AG08395 (cell line): ENCODE measurements around the gene TBCA.
"Not testable (repeated sequence)": the region's sequence is repeated elsewhere in the genome, so short reads cannot be mapped to it uniquely, and the experiment has no call there.

Experiments
- DNase-seq: peaks from one replicate; pipeline ENCODE4 v3.0.0; 2012; ENCODE audit warnings: mixed read lengths, low spot score

TBCA gene

DNA sequence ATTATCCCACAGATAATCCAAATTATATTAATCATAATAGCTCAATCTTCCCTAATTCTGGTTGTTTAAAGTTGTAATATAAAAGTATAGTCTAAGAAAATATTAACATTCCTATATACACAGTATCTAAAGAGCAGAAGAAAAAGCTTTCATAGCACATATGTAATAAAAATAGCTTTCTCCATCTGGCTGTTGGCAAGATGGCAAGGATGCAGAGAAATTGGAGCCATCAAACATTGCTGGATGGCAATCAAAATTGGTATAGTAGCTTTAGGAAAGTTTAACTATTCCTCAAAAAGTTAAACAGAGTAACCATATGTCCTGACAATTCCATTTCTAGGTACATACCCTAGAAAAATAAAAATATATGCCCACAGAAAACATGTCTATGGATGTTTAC is 66.8 kb downstream of the TBCA start:
- no peak for DNase-seq

DNA sequence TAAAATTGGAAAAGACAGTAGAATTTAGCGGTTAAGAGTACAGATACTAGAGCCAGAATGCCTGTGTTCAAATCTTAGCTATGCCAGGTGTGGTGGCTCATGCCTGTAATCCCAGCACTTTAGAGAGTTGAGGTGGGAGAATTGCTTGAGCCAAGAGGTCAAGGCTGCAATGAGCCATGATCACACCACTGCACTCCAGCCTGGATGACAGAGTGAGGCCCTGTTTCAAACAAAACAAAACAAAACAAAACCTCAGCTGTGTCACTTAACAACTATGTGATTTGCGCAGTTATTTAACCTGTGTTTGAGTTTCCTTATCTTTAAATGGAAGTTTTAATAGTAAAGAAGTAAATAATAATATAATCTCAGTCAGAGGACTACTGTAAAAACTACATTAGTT is 68.3 kb downstream of the TBCA start:
- no peak for DNase-seq

DNA sequence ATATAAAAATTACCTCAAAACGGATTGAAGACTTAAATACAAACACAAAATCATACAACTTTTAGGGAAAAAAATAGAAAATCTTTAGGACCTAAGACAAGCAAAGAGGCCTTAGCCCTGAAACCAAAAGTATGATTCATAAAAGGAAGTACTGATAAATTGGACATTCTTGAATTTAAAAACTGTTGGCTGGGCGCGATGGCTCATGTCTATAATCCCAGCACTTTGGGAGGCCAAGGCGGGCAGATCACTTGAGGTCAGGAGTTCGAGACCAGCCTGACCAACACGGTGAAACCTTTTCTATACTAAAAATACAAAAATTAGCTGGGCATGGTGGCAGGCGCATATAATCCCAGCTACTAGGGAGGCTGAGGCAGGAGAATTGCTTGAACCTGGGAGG is 76.6 kb downstream of the TBCA start:
- not testable (repeated sequence) for DNase-seq

DNA sequence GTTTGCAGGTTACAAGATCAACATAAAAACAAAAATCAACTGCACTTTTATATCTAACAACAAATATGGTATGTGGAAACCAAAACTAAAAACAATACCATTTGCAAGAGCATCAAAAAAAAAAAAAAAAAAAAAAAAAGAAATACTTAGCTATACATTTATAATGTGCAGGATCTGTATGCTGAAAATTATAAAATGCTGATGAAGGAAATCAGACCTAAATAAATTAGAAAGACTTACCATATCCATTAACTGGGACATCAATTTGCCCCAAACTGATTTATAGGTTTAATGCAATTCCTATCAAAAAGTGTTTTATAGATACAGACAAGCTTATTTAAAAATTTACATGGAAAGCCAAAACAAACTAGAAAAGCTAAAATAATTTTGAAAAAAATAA is 77.2 kb downstream of the TBCA start:
- DNase-seq, result no peak

- no peak for DNase-seq
These were observed 78.4 kb downstream of the TBCA start for GRCh38 chr5:77697692-77698091.

- DNase-seq, result no peak
These were observed 80.0 kb downstream of the TBCA start for GRCh38 chr5:77696120-77696519.

GRCh38 chr5:77693913-77694312 is 82.2 kb downstream of the TBCA start:
- no peak for DNase-seq

DNA sequence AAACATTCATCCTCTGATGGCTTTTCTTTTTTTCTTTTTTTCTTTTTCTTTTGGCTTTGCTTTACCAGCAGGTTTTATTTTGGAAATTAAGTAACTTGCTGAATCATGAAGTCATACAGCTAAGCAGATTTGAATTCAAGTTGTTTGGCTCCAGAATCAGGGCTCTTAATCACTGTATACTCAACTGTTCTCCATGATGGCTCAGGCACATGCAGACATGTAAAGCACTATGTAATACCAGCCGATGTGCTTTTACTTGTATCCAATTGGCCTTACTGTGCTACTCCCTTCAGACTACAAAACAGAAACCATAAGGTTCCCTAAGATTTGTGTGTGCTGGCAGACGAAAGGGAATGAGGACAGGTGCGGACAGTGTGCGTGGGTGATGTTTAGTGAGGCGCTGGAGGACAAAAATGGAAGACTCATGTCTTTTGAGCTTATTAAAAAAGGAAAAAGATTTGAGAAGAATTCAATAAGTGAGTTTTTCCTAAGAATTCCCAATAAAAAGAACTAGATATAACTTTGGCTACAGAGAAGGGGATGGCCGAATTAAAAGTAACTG is 92.9 kb downstream of the TBCA start:
- no peak for DNase-seq

DNA sequence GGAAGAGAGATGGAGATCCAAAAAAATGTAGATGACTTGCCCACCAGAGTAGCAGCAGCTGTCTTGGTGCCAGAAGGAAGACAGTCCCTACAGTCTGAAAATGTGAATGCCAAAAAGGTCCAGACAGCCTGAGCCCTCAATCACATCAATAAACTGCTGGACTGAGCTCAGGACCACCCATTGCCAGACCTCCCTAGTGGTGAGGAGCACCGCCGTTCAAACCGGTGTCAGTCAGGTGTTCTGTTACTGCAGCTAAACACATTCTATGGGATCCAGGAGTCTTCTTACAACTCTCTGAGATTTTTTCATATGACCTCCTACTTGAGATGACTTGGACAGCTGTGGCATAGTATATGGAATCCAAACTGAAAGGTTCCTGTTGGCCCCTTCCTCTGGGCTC is 105.6 kb downstream of the TBCA start:
- DNase-seq, result no peak

DNA sequence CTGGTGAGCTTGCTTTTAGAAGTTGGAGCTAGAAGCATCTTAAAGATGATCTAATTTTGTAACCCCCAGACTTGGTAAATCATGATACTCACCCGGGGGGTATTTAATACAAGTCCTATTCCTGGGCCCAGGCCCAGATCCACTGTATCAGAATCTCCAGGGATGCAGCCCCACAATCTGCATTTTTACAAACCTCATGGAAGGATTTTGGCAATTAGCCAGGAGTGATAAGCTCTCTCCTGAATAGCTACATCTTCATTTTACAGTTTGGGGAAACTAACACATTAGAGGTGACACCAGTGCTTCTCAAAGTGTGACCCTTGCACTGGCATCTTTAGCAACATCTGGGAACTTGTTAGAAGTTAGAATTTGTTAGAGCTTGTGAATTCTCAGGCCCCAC is 106.5 kb downstream of the TBCA start:
- DNase-seq, result no peak

DNA sequence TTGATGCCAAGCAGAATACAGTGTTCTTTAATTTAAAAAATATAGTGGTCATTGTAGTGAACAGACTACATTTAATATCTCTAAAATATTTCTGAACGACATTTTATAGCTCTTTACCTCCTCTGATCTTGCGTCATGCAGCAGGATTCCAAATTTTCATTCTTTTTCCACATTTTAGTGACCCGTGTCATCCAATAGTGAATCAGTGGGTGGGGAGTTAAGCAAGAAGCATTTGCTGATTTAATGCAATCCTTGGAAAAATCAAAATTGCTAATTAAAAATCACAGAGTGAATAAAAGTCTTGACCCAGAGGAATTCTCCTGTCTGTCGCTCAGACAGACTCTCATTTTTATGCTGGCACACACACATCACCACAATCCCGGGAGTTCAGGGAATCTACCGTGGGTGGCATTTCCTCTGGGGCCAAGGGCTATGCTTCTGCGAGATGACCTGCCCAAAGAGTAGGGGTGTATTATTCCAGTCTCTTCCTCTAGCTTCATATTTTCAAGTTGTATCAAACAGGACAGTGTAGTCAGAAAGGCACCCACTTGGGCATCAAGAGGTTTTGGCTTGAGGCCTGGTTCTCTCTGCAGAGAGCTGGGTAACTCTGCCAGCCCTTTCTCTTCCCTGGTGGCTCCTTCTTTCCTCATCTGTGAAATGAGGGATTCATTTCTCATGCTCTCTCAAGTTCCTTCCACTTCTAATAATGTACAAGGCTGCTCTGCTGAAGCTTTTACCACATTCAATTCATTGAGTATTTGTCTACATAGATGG is 112.9 kb downstream of the TBCA start:
- peak; percentile 45 for DNase-seq

- no peak for DNase-seq
These were observed 113.5 kb downstream of the TBCA start for GRCh38 chr5:77662635-77663034.

DNA sequence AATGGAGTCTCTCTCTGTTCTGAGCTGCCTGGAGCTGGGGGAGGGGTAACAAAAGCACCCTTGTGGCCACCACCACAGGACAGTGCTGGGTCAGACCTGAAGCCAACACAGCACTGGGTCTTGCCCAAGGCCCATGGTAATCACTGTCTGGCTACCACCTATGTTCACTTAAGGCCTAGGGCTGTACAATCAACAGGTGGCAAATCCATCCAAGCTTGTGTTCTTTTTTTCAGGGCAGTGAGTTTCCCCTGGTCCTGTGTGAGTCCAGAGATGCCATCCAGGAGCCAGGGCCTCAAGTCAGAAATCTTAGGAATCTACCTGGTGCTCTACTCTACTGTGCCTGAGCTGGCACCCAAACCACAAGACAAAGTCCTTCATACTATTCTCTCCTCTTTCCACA is 117.5 kb downstream of the TBCA start:
- DNase-seq, result no peak

DNA sequence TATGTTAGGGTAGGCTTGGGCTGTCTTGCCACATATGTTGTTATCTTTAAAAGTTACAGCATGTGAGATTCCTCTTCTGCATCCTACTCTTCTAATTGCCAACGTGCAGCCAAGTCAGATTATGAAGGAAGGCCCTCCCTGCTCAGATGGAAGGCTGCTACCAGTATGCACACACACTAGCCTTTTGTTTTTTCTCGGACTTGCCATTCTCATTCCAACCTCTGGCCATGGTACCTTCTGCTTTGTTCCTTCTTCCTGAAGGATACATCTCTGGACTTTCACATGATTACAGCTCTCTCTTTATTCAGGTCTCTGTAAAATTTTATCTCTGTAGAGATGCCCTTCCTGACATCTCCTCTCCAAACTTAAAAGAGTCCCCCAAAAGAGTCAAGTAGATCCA is 124.8 kb downstream of the TBCA start:
- no peak for DNase-seq

DNA sequence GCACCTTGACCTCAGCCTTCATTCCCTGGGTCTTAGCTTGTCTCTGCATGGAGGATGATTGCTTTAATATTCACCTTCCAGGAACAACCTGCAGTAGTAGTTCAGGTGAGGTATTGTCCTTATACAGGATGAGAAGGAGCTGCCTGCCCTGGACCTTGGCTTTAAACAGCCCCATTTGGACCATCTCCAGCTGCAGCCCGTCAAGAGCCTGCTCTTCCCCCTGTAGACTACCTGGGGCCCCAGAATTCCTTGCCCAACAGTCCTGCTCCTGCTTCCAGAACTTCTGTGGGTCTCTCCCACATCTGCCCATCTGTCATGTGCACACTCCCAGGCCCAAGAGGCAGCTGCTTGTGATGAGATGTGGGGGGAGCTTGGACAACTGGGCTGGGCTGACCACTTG is 125.5 kb downstream of the TBCA start:
- no peak for DNase-seq

- no peak for DNase-seq
These were observed 126.4 kb downstream of the TBCA start for GRCh38 chr5:77649776-77650175.

- DNase-seq, result no peak
These were observed 130.0 kb downstream of the TBCA start for GRCh38 chr5:77645995-77646639.

GRCh38 chr5:77645158-77645994 is 130.8 kb downstream of the TBCA start:
- DNase-seq, result peak; percentile 43

- DNase-seq, result no peak
These were observed 131.6 kb downstream of the TBCA start for GRCh38 chr5:77644371-77645157.

DNA sequence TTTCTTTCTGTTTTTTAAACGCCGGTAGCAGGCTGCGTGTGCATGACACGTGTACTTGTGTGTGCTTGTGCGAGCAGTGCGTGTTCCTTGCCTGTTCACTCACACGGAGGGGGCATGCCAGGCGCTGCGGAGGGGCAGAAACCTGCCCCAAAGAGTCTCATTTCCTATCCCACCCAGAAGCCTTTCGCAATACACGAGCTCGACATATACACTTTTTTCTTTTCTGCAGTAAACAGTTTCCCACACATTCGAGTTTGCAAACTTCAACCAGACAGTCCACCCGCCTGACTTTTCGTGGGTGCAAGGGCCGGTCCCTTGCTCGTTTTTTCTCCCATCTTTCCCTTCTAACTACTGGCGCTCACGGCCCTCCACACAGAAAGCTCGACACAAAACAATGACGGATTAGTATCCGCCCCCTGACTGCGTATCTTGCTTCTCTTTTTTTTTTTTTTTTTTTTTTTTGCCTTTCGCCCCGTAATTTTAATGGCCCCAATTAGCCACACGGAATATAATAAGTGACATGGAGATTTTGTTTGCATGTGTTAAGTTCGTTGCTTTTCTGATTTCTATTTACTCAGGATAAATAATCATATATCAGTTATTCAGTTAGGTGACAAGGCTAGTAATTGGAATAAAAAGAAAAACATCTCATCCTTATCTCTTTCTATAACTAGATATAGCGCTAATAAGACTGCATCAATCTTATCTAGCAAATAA is 132.3 kb downstream of the TBCA start:
- DNase-seq, result no peak
